ENCODE measurements around the gene PPIF. TPM values are rescaled to one million over a fixed set of nuclear protein-coding genes. Genes with fewer than 3 reads are reported as not detected.

PPIF gene
- total and polyA plus RNA-seq, 2 of the 13 experiments (the other 11 are each of a cell fraction or from before 2014, with no cell fraction given) = 147 to 157 TPM

GRCh38 chr10:79335470-79336235 is 11.6 kb upstream of the PPIF start (continued):
- TF ChIP-seq, protein P1, sequence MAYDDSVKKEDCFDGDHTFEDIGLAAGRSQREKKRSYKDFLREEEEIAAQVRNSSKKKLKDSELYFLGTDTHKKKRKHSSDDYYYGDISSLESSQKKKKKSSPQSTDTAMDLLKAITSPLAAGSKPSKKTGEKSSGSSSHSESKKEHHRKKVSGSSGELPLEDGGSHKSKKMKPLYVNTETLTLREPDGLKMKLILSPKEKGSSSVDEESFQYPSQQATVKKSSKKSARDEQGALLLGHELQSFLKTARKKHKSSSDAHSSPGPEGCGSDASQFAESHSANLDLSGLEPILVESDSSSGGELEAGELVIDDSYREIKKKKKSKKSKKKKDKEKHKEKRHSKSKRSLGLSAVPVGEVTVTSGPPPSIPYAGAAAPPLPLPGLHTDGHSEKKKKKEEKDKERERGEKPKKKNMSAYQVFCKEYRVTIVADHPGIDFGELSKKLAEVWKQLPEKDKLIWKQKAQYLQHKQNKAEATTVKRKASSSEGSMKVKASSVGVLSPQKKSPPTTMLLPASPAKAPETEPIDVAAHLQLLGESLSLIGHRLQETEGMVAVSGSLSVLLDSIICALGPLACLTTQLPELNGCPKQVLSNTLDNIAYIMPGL (CRISPR knock-in tag; IDR thresholded peaks at IDR 0.05; ENCODE audit: borderline replicate concordance in 1 of 2, low read depth in 1 of 2) = peak; percentile 67 to 79; a peak in 2 of 4 replicates
- TF ChIP-seq ATF7-NPFF (CRISPR knock-in tag; IDR thresholded peaks at IDR 0.05; ENCODE audit: low read depth) = peak; percentile 59; the same call in 1 of the 2 replicates
- 0 out of 2 replicates have a peak, but pooled peaks have one; percentile 59 for TF ChIP-seq KAT7 (CRISPR knock-in tag; IDR thresholded peaks at IDR 0.05; ENCODE audit: borderline replicate concordance)
- TF ChIP-seq GATAD1 (CRISPR knock-in tag; IDR thresholded peaks at IDR 0.05) = peak; percentile 68
- peak; percentile 47 for TF ChIP-seq ZNF143 (CRISPR knock-in tag; IDR thresholded peaks at IDR 0.05)
- peak; percentile 81 for TF ChIP-seq TGIF2 (CRISPR knock-in tag; IDR thresholded peaks at IDR 0.05)
- peak; percentile 60; the same call in 1 of the 2 replicates for TF ChIP-seq ZNF556 (CRISPR knock-in tag; IDR thresholded peaks at IDR 0.05; ENCODE audit: borderline replicate concordance)
- TF ChIP-seq KDM5B (CRISPR knock-in tag; IDR thresholded peaks at IDR 0.05; ENCODE audit: borderline replicate concordance) = peak; percentile 79
- TF ChIP-seq REPIN1 (CRISPR knock-in tag; IDR thresholded peaks at IDR 0.05; ENCODE audit: borderline replicate concordance, low read depth) = peak; percentile 88; the same call in 1 of the 2 replicates
- TF ChIP-seq, protein P2, sequence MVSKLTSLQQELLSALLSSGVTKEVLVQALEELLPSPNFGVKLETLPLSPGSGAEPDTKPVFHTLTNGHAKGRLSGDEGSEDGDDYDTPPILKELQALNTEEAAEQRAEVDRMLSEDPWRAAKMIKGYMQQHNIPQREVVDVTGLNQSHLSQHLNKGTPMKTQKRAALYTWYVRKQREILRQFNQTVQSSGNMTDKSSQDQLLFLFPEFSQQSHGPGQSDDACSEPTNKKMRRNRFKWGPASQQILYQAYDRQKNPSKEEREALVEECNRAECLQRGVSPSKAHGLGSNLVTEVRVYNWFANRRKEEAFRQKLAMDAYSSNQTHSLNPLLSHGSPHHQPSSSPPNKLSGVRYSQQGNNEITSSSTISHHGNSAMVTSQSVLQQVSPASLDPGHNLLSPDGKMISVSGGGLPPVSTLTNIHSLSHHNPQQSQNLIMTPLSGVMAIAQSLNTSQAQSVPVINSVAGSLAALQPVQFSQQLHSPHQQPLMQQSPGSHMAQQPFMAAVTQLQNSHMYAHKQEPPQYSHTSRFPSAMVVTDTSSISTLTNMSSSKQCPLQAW (CRISPR knock-in tag; IDR thresholded peaks at IDR 0.05) = peak; percentile 82
- peak; percentile 87; the same call in 1 of the 2 replicates for TF ChIP-seq PRMT3 (CRISPR knock-in tag; IDR thresholded peaks at IDR 0.05; ENCODE audit: borderline replicate concordance, low read depth)
- TF ChIP-seq, protein P3, sequence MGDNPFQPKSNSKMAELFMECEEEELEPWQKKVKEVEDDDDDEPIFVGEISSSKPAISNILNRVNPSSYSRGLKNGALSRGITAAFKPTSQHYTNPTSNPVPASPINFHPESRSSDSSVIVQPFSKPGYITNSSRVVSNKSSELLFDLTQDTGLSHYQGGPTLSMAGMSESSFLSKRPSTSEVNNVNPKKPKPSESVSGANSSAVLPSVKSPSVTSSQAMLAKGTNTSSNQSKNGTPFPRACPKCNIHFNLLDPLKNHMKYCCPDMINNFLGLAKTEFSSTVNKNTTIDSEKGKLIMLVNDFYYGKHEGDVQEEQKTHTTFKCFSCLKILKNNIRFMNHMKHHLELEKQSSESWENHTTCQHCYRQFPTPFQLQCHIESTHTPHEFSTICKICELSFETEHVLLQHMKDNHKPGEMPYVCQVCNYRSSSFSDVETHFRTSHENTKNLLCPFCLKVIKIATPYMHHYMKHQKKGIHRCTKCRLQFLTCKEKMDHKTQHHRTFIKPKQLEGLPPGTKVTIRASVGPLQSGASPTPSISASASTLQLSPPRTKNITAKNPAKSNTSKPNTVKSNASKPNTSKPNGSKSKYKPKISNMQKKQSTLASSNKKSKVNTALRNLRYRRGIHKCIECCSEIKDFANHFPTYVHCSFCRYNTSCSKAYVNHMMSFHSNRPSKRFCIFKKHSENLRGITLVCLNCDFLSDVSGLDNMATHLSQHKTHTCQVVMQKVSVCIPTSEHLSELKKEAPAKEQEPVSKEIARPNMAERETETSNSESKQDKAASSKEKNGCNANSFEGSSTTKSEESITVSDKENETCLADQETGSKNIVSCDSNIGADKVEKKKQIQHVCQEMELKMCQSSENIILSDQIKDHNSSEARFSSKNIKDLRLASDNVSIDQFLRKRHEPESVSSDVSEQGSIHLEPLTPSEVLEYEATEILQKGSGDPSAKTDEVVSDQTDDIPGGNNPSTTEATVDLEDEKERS (CRISPR knock-in tag; IDR thresholded peaks at IDR 0.05) = peak; percentile 71
- TF ChIP-seq DMAP1 (CRISPR knock-in tag; IDR thresholded peaks at IDR 0.05) = peak; percentile 80
- peak; percentile 74 for TF ChIP-seq TBL1XR1 (IDR thresholded peaks at IDR 0.05; ENCODE audit: borderline replicate concordance, low read length, partially characterized antibody)
- TF ChIP-seq MED13 (CRISPR knock-in tag; IDR thresholded peaks at IDR 0.05) = 0 out of 2 replicates have a peak, but pooled peaks have one; percentile 38
- no peak for TF ChIP-seq FLYWCH1 (CRISPR knock-in tag; IDR thresholded peaks at IDR 0.05)
- peak; percentile 45; the same call in 1 of the 2 replicates for TF ChIP-seq ETV5 (CRISPR knock-in tag; IDR thresholded peaks at IDR 0.05; ENCODE audit: borderline replicate concordance)
- 0 out of 2 replicates have a peak, but pooled peaks have one; percentile 69 for TF ChIP-seq RELA (CRISPR knock-in tag; IDR thresholded peaks at IDR 0.05)
- TF ChIP-seq ZEB1 (IDR thresholded peaks at IDR 0.05; ENCODE audit: insufficient replicate concordance, low read depth) = peak; percentile 18
- no peak for TF ChIP-seq TCF12 (IDR thresholded peaks at IDR 0.05)
- peak; percentile 71; the same call in 1 of the 2 replicates for TF ChIP-seq TCF12 (CRISPR knock-in tag; IDR thresholded peaks at IDR 0.05)

Data from HepG2 (cell line).